NCI-H2029 treated with DMSO at 0.1 percent for 48 hours (cell line): ENCODE measurements around the gene FMO4.
"Not testable (repeated sequence)": the region's sequence is repeated elsewhere in the genome, so short reads cannot be mapped to it uniquely, and the experiment has no call there.

ENCODE experiments used
- DNase-seq: peaks from one replicate; lab custom pipeline; 2025; lab: John Stamatoyannopoulos, UW

FMO4 gene, protein sequence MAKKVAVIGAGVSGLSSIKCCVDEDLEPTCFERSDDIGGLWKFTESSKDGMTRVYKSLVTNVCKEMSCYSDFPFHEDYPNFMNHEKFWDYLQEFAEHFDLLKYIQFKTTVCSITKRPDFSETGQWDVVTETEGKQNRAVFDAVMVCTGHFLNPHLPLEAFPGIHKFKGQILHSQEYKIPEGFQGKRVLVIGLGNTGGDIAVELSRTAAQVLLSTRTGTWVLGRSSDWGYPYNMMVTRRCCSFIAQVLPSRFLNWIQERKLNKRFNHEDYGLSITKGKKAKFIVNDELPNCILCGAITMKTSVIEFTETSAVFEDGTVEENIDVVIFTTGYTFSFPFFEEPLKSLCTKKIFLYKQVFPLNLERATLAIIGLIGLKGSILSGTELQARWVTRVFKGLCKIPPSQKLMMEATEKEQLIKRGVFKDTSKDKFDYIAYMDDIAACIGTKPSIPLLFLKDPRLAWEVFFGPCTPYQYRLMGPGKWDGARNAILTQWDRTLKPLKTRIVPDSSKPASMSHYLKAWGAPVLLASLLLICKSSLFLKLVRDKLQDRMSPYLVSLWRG

DNA sequence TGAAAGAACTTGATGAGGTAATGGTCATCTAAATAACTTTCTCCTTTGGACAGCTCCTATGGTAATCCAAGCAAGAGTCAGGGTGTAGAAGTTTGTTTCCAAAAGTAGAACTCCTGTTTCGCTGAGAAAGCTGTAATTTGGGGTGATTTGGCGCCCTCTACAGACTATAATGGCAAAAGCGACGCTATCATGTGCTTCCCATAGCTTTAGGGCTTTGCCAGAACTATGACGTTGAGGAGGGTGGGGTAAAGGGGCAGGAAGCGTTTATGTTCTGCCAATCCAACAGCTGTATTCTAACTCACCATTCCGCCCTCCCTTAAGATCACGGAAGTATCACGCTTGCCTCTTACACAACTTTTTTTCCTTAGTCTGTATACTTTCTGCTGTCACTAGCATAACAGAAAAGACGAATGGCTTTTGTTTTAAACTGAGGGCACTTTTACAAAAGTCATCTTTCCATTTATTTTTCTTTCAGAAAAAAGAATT lies at the start of gene FMO4:
FMO4 (plus strand) TSS at position 349 of the 486 bp plus-strand sequence. CDS start 5,643 bp downstream, outside the sequence.
- peak; percentile 27 for DNase-seq

DNA sequence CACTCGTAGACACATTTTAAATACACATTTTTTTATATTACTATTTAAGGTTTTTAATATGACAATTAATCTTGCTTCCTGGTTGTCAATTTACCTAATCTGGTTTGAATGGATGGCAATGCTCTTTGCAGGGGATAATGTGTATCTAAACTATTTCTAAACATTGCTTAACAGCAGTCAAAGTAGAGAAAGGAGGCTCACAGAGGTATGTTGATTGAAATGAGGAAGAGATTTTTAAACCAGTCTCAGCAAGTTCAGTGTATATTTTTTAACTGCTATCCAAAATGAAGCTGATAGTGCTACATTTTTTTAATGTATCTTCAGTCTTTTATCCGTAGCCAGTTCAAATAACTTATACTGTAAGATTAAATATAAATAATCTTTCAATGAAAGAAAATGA lies 48.3 kb upstream of the FMO4 start:
- no peak for DNase-seq

DNA sequence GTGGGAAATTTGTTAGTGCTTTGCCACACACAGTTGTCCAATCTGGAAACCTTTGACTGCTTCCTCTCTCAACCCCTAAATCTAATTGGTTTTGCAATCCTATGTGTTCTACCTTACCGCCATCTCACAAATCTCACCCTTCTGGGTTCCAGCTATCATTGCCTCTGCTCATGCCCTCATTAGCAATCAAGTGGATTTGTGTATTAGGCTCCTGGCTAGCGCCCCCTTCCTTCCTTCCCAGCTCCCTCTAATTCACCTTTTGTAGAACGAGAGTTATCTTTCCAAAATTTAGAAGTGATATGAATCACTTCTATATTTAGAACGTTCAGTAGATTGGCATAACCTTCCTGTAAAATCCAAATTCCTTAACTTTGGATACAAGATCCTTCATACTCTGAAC lies 47.1 kb upstream of the FMO4 start:
- no peak for DNase-seq

DNA sequence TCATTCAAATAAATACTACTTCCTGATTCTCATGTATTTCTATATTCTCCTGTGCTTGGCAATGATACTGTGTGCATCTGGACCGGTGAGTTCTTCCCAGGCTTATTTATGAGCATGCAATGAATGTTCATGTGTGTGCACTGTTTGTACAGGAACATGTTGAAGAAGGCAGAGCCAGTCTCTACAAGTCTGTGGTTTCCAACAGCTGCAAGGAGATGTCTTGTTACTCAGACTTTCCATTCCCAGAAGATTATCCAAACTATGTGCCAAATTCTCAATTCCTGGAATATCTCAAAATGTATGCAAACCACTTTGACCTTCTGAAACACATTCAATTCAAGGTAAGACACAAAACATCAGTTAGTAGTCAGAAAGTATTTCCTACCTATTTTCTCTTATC lies 46.6 kb upstream of the FMO4 start:
- DNase-seq = no peak

DNA sequence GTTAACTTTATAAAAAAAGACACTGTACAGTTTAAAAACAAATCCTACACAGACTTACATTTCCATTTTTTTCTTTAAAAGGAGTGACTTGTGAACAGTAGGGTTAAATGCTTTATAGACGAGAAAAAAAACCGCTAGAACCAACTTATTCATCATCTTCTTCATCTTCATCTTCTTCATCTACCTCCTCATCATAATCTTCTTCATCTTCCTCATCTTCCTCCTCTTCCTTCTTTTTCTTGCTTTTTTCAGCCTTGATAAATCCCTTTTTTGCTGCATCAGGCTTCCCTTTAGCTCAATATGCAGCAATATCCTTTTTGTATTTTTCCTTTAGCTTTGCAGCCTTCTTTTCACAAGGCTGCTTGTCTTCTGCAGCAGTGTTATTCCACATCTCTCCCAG lies 43.2 kb upstream of the FMO4 start:
- no peak for DNase-seq

DNA sequence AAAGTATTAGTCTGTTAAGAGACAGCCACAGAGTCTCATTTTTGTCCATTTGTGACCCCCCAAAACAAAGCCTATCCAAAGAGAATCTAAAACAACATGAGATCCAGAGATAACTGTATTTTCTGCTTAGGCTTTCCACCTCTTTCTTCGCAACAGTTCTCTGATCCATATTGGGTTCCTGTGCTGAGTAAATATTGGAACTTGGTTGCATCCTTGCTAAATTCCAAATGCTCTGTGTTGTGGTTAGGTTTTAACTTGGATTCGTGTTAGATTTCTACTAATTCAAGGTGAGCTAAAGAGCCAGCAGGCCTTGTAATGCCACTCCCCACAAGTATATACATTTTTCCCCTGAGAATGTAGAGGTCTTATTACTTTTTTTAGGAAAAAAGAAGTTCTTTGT lies 36.4 kb upstream of the FMO4 start:
- no peak for DNase-seq

DNA sequence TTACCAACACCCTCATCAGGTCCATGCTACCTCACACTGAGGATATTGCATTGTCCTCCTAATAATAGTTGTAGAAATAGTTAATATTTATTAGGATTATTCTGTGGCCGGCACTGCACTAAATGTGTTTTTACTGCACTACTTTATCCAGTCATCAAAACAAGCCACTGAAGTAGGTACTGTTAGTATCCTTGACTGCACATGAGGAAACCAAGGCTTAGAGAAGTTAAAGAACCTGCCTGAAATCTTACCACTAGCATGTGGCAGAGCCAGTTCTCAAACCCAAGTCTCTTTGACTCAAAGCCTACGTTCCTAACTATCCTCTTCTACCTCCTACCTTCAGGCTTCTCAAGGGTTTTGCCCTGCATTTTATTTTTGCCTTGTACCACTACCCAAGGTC lies 34.7 kb upstream of the FMO4 start:
- no peak for DNase-seq

DNA sequence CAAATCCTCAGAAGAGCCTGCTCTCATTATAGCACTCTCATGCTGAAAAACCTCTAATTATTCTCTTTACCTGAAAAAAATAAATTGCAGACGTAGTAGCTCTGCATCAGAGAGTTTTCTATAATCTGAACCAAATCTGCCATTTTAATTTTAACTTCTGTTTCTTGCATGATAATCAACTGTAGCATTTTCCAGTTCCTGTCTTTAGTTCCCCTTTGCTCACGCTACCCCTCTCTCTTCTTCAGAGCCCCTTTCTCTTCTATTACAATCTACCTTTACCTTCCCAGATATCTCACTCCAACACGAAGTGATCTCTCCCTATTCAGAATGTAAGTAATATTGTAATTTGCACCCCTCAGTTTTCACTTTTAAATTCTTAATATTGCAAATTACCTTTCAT lies 34.3 kb upstream of the FMO4 start:
- no peak for DNase-seq

DNA sequence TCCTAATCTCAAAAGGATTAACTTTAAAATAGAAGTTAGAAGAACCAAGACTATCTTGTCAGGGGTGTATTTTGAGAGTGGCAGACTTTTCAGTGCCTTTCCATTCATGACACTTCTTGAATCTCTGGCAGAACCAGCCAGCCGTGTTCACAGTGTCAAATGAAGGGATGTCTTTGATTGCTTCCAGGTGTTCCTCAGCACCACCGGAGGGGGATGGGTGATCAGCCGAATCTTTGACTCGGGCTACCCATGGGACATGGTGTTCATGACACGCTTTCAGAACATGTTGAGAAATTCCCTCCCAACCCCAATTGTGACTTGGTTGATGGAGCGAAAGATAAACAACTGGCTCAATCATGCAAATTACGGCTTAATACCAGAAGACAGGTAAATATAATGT lies 33.4 kb upstream of the FMO4 start:
- no peak for DNase-seq

DNA sequence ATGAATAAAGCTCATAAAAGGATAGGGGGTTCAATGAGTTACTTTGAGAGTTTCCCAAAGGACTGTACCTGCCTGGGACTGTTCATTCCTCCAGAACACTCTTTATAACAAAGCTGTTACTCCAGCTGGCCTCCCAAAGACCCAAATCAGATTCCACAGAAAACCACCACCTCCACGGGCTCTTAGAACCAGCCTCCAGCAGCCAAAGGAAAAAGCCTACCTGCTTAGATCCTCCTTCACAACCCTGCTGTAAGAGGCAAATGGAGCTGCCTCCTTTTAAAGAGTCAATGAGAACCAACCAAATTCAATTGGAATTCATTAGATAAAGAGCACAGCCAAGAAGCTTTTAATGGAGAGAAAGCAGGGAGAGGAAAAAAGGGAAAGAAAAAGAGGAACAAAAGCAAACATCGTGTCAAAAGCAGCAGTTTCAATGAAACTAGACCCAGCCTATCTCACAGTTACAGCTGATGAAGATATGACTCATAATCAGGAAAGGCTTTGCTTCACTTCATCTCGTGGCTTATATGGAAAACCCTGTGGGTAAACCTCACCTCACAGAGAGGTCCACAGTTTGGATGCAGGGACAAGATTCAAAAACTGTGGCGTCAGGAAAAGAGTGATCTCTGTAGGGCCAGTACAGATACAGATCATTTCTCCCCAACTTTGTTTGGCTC lies 27.8 kb upstream of the FMO4 start:
- no peak for DNase-seq

DNA sequence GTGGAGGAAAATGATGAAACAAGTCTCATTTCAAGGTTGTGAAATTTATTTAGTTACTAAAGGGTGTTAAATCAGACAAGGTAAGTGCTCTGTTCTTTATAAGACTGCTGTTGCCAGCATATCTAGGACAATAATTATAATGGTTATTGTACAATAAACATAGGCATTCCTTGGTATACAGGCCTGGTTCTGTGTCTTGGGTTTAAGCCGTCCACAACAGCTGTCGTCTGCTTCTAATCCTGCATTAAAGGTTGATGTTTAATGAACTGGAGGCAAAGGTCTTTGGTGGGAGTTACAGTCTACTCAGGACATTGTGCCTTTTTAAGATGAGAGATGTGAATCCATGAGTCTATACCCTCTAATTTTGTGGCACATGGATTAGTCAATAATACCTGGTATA lies 23.4 kb upstream of the FMO4 start:
- no peak for DNase-seq

DNA sequence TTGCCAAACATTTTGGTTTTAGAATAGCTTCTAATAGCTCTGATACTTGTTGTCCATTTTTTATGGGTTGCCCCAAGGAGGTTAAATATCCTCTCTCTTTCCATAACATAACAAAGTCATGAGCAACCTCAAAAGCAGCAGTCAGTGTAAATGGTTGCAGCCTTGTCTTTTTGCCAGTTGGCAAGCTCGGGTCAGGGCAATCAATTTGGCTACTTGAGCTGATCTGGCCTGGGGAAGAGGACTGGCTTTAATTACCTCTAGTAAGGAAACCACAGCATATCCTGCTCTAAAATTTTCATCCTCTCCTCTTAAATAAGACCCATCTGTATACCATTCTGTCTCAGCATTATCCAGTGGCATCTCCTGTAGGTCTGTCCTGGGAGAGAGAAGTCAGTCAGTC lies 21.2 kb upstream of the FMO4 start:
- no peak for DNase-seq

DNA sequence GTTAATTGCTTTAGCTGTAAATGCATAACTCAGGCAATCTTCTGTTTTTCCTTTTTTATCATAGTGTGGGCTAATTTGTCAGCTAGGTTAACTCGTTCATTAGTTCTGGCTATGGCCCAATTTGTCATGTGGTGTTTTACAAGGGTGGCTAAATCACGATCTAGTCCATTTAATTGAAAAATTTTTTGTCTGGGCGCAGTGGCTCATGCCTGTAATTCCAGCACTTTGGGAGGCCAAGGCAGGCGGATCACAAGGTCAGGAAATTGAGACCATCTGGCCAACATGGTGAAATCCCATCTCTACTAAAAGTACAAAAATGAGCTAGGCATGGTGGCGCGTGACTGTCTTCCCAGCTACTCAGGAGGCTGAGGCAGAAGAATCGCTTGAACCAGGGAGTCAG lies 18.6 kb upstream of the FMO4 start:
- DNase-seq = not testable (repeated sequence)

DNA sequence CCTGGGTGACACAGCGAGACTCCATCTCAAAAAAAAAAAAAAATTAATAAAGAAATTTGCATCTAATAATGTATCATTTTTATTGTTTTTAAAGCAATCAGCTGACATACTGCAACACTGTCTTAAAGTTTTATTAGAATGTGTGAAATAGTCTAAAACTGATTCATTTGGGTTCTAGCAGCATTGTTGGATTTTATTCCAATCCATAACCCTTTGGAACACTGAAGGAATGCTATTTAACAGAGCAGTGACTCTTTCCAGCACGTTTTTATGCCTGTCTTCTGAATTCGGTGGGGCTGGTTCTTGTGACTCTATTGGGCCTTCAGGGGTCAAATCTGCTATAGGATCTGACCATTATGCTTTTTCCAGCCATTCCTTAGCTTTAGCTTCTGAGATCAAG lies 18.2 kb upstream of the FMO4 start:
- DNase-seq = no peak

DNA sequence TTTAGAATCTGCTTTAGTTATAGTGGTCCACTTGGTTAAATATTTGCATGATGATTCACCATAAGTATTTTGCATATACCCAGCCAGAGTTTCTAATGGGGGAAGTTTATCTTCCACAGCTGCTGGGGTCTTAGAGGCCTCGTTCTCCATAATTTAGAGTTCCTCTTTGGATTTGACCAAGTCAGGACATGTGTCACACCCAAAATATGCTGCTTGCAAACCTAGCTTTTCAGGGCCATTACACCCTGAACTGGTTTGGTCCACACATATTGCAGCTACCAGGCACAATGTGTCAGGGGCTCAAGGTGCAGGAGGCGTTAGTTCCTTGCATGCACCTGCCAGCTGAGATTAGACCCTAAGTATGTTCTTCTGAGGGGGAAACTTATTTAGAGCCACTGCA lies 17.1 kb upstream of the FMO4 start:
- no peak for DNase-seq

DNA sequence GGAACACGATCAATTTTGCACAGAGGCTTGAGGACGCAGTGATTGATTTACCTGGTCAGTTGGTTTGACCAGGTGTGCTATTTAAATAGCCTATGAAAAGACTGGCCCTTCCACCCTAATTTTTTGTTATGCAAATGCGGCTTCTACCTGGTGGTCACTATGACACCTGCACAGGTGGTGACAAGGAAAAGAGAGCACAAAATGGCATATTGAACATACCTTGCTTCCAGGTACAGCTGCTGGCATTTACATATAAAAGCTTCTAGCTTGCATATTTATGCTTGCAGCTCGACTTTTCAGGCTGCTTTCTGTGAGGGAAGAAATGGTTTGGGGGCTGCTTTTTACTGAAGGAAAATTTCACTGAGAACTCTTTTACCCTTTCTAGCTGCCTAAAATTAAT lies 15.3 kb upstream of the FMO4 start:
- DNase-seq = no peak

DNA sequence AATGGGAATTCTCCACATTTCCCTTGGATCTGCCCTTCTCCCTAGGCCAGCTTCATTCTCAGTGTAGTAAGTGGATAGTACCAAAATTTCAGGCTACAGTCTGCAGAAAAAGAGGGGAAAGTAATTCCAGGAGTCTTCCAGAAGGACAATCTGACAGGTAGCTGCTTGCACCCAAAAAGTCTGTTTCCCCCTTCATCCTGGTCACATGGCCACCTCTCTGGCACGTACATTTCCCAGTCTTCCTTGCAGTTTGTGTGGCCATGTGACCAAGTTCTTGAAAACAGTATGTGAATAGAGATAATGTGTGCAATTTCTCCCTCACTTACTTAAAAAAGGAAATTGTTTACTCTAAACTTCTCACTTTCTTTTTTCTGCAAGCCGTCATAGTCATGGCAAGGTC lies 14.6 kb upstream of the FMO4 start:
- no peak for DNase-seq

DNA sequence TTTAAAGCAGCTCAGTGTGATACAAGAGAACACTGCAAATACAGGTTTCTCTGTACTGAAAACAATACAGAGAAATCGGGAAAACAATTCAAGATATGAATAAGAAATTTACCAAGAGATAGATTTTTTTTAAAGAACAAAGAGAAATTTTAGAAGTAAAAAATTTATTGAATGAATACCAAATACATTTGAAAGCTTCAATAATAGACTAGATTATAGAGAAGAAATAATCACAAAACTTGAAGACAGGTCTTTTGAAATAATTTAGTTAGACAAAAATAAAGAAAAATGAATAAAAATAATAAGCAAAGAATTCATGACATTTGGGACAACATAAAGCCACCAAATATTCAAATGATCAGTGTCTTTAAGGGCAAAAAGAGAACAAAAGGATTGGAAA lies 13.6 kb upstream of the FMO4 start:
- DNase-seq = no peak

DNA sequence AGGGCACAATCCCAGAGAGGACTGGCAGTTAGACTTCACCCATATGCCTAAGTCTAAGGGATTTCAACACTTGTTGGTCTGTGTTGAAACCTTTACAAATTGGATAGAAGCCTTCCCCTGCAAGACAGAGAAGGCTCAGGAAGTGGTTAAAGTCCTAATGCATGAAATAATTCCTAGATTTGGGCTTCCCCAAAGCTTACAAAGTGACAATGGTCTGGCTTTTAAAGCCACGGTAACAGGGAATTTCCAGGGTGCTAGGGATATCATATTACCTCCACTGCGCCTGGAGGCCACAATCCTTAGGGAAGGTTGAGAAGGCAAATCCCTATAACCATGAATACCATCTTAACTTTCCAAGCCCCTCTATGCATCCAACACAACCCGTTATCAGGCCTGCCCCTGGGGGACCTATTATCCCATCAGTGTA lies 3.3 kb upstream of the FMO4 start:
- DNase-seq = no peak

DNA sequence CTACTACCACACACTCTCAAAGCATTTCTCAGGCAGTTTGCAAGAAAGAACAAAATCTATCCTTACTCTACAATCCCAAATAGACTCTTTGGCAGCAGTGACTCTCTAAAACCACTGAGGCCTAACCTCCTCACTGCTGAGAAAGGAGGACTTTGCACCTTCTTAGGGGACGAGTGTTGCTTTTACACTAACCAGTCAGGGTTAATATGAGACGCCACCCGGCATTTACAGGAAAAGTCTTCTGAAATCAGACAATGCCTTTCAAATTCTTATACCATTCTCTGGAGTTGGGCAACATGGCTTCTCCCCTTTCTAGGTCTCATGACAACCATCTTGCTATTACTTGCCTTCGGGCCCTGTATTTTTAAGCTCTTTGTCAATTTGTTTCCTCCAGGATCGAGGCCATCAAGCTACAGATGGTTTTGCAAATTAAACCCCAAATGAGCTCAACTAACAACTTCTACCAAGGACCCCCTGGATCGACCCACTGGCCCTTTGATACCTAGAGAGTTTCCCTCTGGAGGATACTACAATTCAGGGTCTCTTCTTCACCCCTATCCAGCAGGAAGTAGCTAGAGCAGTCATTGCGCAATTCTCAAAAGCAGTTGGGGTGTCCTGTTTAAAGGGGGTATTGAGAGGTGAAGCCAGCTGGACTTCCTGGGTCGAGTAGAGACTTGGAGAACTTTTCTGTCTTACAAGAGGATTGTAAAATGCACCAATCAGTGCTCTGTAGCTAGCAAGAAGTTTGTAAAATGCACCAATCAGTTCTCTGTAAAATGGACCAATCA lies 2.0 kb upstream of the FMO4 start:
- DNase-seq = no peak

DNA sequence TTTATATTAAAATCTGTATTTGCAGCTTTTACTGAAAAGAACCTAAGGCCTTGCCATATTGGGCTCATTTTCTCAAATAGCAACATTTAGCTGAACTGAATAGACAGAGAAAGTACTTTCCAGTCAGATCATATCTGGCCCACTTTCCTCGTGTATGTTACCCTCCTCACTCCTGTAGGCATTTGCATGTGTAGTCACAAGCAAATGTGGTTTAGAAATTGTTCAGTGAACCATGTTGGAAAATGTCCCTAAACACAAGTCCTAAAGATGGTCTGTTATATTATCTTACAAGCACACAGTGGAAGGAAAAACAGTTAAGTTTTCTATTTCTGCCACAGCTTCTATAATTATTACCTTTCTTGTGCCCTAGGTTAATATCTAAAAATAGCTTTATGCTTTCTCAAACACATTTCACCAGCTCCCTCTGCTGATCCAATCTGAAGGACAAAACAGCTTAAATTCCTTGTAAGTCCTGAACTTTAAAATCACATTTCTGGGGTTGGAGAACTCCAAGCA lies 606 bp upstream of the FMO4 start:
- DNase-seq = no peak

DNA sequence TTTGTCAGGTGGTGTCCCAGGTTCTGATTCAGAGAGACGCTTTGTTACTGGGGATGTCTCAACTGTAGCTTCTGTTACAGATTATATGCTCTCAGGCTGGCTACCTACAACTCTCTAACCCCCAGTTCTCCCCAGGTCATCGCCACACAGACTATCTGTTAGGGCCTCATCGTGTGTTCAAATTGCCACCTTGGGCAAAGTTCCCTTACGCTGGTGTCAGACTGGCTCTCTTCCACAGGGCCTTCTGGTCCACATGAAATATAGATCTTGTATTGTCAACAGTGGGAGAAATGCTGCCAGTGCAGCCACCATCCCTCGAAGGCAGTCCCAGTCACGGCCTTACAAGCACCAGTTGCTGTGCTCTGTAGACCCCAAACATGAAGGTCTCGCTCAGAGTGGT lies 15.3 kb downstream of the FMO4 start:
- DNase-seq = no peak
